Kidney tubule cell (primary cell): Measurements from ENCODE around the gene KMT2E.

Experiments used
- DNase-seq: peaks from one replicate; pipeline ENCODE4 v3.0.0-alpha.2; 2018; ENCODE audit warnings: low spot score

Gene KMT2E

GRCh38 chr7:105009667-105010503 lies 4.1 kb upstream of the KMT2E start:
- DNase-seq, result no peak

- DNase-seq, result peak; percentile 42
These were observed 3.4 kb upstream of the KMT2E start for GRCh38 chr7:105010504-105011130.

GRCh38 chr7:105011141-105011830 lies 2.7 kb upstream of the KMT2E start:
- peak; percentile 52 for DNase-seq

GRCh38 chr7:105011831-105012502 lies 2.0 kb upstream of the KMT2E start:
- peak; percentile 57 for DNase-seq

GRCh38 chr7:105012503-105013220 lies 1.3 kb upstream of the KMT2E start:
- peak; percentile 99 for DNase-seq

- DNase-seq, result peak; percentile 95
These were observed 687 bp upstream of the KMT2E start for GRCh38 chr7:105013221-105013815.

- DNase-seq, result peak; percentile 57
These were observed 836 bp downstream of the KMT2E start for GRCh38 chr7:105014693-105015389.

GRCh38 chr7:105015390-105015965 lies 1.5 kb downstream of the KMT2E start:
- DNase-seq, result peak; percentile 43

GRCh38 chr7:105016068-105016708 lies 2.2 kb downstream of the KMT2E start:
- DNase-seq, result no peak

GRCh38 chr7:105016709-105017656 lies 3.0 kb downstream of the KMT2E start:
- DNase-seq, result no peak

- no peak for DNase-seq
These were observed 3.8 kb downstream of the KMT2E start for GRCh38 chr7:105017657-105018365.

- DNase-seq, result no peak
These were observed 5.3 kb downstream of the KMT2E start for GRCh38 chr7:105019269-105019668.

- DNase-seq, result no peak
These were observed 6.9 kb downstream of the KMT2E start for GRCh38 chr7:105020926-105021325.

GRCh38 chr7:105021352-105021751 lies 7.3 kb downstream of the KMT2E start:
- DNase-seq, result no peak

GRCh38 chr7:105021967-105022366 lies 8.0 kb downstream of the KMT2E start:
- DNase-seq, result no peak

GRCh38 chr7:105022458-105022857 lies 8.5 kb downstream of the KMT2E start:
- no peak for DNase-seq

- no peak for DNase-seq
These were observed 10.7 kb downstream of the KMT2E start for GRCh38 chr7:105024734-105025133.

- no peak for DNase-seq
These were observed 12.7 kb downstream of the KMT2E start for GRCh38 chr7:105026750-105027149.
